ENCODE measurements around the gene LAMB1. TPM values are rescaled to one million over a fixed set of nuclear protein-coding genes. Genes with fewer than 3 reads are reported as not detected.
A peak's percentile ranks its signal among the peaks of the same experiment; 100 is the strongest.

Gene LAMB1
- total and polyA plus RNA-seq, 12 donors = 33.3 to 145 (median 59.3) TPM

DNA sequence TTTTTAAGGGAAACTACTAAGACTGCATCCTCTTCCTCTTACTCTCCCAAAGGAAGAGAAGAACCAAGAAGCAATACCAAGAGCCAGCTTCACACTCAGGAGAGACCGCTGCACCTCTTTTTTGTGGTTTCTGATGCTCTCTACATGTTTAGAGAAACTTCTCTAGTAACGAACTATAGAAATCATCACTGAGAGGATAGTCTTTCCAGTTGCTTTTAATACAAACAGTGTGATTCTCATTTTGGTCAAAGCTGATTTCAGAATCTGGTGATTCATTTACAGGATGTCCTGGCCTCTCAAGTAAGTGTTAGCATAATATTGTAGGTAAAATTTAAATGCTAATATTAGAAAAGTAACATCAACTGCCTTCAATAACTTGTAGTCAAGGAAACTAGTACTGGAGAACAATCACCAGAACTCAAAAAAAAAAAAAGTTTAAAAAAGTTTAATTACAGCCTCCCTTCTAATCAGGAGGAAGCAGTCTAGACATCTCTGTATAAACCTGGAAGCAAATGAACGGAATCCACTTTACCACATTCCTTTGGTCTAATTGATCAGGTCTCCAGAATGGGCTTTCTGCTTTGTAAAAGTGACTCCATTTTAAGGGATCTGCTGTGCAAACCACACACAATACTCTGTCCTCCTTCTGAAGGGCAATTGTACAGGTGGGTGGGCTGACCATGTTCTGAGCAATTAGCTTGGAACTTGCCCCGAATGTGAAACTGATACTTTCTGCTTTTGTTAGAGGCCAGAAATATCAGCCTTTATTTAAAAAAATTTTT, 3.0 kb downstream of the LAMB1 start:
- WGBS, 2 donors = 56 to 62% methylated on average over 4 of the region's 4 CpGs
- H3K36me3 ChIP-seq = peaks cover 0 to 30% (median 0%) of the 10 kb centered on the region in 9 donors

DNA sequence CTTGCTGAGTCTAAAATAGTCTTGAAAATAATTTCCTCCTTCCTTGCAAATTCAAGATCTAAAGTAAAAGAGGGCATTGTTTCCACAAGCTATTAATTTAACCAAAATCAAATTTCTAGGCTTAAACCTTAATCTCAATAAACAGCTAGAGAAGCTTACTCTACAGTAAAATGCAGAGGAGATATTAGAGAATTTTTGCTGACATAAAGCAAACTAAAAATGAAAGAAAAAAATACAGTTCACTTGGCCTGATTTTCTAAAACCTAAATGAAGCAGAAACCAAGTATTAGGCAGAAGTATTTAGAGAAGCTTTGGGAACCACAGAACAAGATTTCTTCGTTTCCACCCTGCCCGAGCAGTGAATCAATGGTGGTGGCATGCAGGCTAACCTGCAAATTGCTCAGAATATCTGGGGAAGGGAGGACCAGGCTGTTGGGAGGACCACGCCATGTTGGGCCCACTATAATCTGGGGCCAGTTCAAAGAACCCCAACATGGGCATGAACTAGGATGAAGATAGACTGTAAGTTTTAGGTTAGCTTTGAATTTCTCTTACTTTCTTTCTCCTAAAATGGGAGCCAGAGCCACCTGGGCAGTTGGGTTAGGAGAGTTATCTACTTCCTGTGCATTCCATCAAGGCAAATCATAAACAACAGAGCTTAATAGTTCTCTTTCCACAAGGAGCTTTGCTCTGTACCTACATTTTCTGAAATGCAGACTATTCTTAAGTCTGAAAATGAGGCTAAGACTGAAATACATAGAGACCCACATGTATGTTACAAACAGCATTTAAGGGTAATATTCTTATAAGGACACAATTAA, 4.1 kb downstream of the LAMB1 start:
- TF ChIP-seq, protein P1, sequence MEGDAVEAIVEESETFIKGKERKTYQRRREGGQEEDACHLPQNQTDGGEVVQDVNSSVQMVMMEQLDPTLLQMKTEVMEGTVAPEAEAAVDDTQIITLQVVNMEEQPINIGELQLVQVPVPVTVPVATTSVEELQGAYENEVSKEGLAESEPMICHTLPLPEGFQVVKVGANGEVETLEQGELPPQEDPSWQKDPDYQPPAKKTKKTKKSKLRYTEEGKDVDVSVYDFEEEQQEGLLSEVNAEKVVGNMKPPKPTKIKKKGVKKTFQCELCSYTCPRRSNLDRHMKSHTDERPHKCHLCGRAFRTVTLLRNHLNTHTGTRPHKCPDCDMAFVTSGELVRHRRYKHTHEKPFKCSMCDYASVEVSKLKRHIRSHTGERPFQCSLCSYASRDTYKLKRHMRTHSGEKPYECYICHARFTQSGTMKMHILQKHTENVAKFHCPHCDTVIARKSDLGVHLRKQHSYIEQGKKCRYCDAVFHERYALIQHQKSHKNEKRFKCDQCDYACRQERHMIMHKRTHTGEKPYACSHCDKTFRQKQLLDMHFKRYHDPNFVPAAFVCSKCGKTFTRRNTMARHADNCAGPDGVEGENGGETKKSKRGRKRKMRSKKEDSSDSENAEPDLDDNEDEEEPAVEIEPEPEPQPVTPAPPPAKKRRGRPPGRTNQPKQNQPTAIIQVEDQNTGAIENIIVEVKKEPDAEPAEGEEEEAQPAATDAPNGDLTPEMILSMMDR (IDR thresholded peaks at IDR 0.05) = no peak
- DNase-seq (no peak), ATAC-seq (no peak)
- Histone ChIP-seq H3K4me3 (peak overlapping the region in 6 of 10 donors; percentile 16 to 88 (median 78)), H3K36me3 (peaks cover 0 to 39% (median 0%) of the 10 kb centered on the region in 9 donors), H3K4me1 (peaks cover 10 to 86% (median 68%) of the 10 kb centered on the region in 9 donors), H3K9me3 (no peaks in the 10 kb centered on the region), H3K27me3 (peaks cover 0 to 41% (median 0%) of the 10 kb centered on the region in 7 donors), H3K27ac (peak overlapping the region in 9 of 10 donors; percentile 77 to 93 (median 88))
- WGBS, 2 donors = 74 to 83% methylated on average over 3 of the region's 3 CpGs
- intact Hi-C loops (cut with DNase I) = no loop called here

More for the DNA sequence above, 3.0 kb downstream of the LAMB1 start:
- ATAC-seq (peak in 2 of 8 donors; percentile 10 to 16), DNase-seq (no peak)
- Histone ChIP-seq H3K27me3 (peaks cover 0 to 52% (median 0%) of the 10 kb centered on the region in 7 donors), H3K4me1 (peaks cover 10 to 85% (median 65%) of the 10 kb centered on the region in 9 donors), H3K27ac (peak overlapping the region; percentile 70 to 93 (median 86)), H3K9me3 (no peaks in the 10 kb centered on the region), H3K4me3 (peak overlapping the region in 9 of 10 donors; percentile 4 to 88 (median 71))
- TF ChIP-seq, protein P1 (IDR thresholded peaks at IDR 0.05) = no peak
- intact Hi-C loops (cut with DNase I) = loop anchor here in 8 of 10 donors (2.0 to 10.0 kb wide), 8 partner anchors 27 to 147 kb away; partner anchors contain the start of gene DLD (in 1 of the 8)

DNA sequence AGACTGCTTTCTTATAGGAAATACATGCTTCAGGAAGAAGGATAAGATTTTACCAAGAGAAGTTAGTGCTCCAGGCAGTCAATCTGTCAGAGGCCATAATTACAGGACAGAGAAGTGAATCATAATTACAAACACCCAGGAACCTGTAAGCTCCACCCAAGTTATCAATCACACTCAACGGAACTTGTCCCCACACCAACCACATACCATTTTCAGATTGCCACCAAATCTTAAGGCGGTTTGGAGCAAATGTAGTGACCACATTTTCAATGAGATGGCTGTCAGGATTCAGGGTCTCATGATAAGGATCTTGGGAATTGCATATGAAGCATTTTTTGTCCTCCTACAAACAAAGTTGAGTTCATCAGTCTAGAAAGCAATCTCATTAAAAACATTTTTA, 4.8 kb downstream of the LAMB1 start:
- H3K9me3 ChIP-seq = no peaks in the 10 kb centered on the region
- peaks cover 0 to 46% (median 1%) of the 10 kb centered on the region in 9 donors for H3K36me3 ChIP-seq
- DNase-seq = no peak
- H3K27ac ChIP-seq = peak overlapping the region in 5 of 10 donors; percentile 2 to 93 (median 89)
- TF ChIP-seq, protein P1 (IDR thresholded peaks at IDR 0.05) = no peak
- intact Hi-C loops (cut with DNase I) = no loop called here
- peaks cover 0 to 34% (median 0%) of the 10 kb centered on the region in 7 donors for H3K27me3 ChIP-seq
- WGBS, 2 donors = 84 to 85% methylated on average over 2 of the region's 2 CpGs
- peaks cover 10 to 87% (median 68%) of the 10 kb centered on the region in 9 donors for H3K4me1 ChIP-seq
- H3K4me3 ChIP-seq = peak overlapping the region in 1 of 10 donors; percentile 86
- no peak for ATAC-seq
